EH (cell line): ENCODE results near the gene KIAA1217.
A peak's percentile ranks its signal among the peaks of the same experiment; 100 is the strongest.
"Not testable (repeated sequence)": the region's sequence is repeated elsewhere in the genome, so short reads cannot be mapped to it uniquely, and the experiment has no call there.

Experiments
- DNase-seq: peaks from one replicate; pipeline ENCODE4 v3.0.0-alpha.2; 2015; ENCODE audit warnings: low read depth

The KIAA1217 gene

DNA sequence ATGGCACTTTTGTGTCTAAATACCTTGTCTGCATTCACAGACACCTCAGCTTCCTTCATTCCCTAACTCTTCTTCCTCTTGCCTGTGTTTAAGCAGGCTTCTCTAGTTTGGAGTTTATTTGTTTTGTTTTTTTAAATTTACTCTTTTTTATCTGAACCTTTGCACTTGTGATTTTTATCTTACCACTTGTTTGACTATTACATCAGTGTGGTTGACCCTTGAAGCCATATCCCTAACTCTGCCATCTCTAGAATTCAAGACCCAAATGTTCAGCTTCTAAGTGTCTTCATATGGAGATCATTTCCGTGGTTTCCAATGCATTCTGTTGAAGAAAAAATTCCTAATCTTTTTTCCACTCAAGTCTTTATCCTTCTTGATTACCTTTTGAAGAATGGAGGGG is 233.3 kb downstream of the KIAA1217 start:
- peak; percentile 45 for DNase-seq

DNA sequence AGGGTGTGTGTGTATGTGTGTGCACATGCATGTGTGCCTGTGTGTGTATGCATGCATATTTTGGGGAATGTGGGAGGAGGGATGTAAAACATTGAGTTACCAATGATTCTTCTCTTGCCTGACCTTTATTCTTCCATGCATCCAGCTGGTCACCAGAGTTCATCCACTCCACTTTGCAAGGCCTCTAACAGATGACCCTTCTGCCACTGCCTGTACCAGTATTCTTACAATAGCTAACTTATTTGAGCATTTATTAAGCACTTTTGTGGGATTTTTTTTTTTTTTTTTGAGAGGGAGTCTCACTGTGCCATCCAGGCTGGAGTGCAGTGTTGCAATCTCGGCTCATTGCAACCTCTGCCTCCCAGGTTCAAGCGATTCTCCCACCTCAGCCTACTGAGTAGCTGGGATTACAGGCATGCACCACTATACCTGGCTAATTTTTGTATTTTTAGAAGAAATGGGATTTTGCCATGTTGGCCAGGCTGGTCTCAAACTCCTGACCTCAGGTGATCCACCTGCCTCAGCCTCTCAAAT is 233.8 kb downstream of the KIAA1217 start:
- not testable (repeated sequence) for DNase-seq

DNA sequence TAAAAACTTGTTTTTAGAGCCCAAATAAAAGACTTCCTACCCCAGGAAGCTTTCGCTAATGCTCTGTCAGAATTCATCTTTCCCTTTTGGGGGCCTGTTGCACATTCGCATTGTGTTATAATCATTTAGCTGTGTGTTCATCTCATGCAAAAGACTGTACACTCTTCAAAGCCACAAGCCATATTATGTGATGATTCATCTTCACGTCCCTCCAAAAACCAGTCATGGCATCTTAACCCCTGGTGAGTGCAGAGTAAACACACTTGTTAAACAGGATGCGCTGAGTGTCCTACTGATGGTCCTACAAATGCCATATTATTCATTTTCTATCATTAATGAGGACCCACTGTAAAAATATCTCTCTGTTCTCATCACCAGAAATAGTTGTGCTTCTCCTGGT is 235.4 kb downstream of the KIAA1217 start:
- peak; percentile 98 for DNase-seq

DNA sequence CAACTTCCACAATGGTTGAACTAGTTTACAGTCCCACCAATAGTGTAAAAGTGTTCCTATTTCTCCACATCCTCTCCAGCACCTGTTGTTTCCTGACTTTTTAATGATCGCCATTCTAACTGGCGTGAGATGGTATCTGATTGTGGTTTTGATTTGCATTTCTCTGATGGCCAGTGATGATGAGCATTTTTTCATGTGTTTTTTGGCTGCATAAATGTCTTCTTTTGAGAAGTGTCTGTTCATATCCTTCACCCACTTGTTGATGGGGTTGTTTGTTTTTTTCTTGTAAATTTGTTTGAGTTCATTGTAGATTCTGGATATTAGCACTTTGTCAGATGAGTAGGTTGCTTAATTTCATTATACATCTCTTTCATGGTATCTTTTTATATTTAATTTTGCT is 237.0 kb downstream of the KIAA1217 start:
- DNase-seq = not testable (repeated sequence)

DNA sequence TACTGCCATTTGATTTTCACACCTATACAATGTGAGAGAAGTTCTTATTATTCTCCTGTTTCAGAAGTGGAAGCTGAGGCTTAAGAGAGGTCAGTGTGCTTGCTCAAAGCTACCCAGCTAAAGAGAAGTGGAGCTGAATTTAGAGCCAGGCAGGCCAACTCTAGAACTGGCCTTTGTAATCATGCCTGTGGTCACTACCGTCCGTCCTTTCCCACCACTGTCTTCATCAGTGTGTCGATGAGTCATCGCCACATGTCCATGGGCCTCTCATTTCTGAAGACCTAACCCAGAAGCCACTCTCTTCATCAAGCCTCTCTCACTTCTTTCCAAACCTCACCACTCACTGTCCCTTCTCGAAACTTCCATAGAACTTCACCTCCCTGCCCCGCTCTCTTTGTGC is 237.8 kb downstream of the KIAA1217 start:
- DNase-seq = peak; percentile 99

DNA sequence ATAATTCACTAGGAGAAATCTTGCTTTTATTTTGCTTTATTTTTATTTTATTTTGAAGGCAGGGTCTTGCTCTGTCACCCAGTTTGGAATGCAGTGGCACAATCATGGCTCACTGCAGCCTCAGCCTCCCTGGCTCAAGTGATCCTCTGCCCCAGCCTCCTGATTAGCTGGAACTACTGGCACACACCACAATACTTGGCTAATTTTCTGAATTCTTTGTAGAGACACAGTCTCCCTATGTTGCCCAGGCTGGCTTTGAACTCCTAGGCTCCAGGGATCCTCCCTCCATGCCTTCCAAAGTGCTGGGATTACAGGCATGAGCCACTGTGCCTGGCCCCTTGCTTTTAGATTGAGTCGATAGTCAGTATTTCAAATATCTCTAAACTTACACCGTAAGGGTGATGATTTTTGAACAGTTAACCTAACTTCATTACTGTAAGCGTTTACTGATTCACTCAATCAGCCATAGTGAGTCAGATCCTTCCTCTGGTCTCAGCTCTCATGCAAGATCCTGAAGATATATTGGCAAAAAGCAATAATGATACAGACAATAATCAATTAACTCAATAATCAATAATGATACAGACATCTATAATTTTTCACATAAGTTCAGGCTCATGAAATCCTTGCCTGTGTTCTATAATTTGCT is 239.5 kb downstream of the KIAA1217 start:
- peak; percentile 67 for DNase-seq

DNA sequence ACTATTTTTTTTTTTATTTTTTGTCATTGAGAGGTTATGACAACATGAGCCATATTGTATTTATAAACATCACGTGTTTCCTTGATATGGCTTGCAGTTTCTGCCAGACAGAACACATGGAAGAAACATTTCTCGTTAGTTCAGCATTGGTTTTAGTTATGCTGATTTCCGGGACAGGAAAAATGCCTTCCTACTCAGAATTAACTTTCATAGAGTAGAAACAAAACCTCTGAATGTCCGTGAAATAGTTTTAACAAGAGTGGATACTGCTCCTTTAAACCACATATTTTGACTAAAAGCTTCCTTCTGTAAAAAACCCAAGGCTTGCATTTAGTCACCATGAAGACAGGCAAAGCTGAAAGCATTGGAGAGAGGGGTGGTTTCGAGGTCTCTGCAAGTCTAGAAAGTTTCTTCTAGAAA is 240.4 kb downstream of the KIAA1217 start:
- peak; percentile 69 for DNase-seq

DNA sequence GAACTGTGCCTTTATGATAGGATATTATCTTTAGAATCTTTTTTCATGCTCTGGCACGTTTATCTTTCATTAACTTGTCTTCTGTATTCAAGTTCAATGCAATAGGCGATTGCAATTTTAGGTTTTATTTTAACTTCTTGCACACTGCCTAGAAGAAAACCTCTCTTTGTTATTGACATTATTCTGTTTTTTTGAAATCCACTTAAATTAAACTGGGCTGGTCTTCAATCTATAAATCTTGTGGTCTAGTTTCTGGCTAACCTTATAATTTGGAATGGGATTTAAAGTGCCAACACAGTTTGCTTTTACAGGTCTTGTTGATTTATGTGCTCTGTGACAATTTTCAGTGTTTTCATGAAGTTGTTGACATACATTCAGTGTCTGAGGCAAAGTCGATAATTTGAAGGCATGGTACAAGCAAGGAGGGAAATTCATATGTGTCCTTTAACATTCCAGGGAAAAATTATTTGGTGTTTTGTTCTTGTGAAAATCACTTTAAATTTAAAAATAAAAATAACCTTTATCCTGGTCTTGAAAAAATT is 240.9 kb downstream of the KIAA1217 start:
- no peak for DNase-seq

DNA sequence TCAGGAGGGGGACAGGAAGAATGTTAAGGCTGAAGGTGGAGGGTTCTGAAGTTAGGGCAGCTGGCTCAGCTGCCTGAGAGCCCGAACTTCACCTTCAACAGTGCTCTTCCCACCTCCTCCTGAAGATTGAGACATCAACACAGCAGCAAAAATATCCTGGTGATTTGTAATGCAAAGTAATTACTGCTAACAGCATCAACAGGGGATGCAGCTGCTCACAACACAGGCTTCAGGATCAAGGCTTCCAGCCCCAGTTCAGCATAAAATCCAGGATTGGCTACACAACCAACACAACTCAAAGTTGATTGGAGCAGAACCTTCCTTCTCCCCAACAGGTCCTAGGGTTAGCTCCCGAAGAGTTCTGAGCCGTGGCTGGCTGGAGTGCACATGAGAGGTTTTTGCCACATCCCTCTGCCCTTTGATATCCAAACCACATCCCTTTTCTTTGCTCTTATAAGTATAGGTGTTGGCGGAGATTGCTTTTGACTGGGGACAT is 242.4 kb downstream of the KIAA1217 start:
- no peak for DNase-seq

DNA sequence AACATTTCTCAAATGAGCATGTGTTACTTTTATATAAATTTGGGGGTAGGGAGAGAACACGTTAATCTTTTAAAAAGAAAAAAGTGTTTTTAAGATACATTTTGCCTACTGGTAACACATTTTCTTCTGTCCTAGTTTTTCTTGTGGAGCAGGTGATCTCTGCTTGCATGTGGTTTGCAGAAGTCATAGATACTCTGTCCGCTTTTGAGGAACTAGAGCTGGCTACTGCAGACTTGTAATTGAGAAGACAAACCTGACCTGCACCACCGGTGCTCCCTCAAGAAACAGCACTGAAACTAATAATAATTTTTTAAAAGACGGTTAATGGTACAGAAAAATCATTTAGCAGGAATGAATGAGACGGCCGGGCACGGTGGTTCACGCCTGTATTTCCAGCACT is 243.1 kb downstream of the KIAA1217 start:
- no peak for DNase-seq

DNA sequence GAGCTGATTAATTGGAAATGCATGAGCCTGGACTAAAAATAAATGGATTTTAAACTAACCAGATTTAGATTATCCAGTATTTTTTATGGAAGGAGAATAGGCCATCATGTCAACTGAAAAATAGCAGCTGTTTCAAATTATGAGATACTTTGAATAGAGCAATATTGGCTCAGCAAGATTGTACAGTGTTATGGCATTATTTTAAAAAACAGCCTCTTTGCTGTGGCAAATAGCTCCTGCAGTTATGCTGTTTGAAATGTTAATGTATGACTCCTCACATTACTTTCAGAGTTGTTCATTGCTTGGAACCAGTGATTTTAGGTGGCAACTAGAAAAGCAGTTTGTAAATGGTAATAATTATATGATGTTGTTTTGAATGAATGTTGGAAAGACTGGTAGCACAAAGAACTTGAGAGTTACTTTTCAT is 244.5 kb downstream of the KIAA1217 start:
- DNase-seq = peak; percentile 67

DNA sequence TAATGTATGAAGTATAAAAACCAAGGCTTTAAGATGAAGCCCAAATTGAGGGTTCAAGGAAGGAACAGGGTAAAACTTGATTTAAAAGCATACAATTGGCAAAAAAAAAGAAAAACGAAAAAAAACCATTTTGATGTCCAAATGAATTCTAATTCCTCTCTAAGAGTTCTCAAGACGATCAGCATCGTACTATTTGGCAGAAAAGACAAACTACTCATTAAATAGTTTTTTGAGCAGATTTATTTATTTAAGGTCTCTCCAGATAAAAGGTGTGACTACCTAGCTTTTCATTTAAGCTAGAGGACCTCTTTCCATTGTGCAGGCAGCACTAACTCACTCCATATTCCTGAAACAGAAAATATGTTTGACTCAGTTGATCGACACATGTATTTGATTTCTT is 245.0 kb downstream of the KIAA1217 start:
- no peak for DNase-seq

DNA sequence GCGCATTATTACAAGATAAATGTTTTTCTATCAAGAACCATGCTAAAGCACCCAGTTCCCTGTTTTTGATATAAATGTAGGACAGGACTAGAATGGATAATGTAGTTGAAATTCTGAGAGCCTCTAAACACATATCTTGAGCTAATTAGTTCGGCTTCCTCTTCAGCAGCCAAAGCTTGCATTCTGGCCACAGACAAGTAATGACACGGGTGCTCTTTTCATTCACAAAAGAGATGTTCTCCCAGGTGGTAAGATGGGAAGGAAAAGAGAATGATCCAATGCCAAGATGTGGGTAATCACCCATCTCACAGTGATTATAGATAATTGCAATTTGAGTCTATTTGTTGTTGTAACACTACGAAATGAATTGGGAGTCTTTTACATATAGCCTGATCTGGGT is 246.5 kb downstream of the KIAA1217 start:
- DNase-seq = no peak

DNA sequence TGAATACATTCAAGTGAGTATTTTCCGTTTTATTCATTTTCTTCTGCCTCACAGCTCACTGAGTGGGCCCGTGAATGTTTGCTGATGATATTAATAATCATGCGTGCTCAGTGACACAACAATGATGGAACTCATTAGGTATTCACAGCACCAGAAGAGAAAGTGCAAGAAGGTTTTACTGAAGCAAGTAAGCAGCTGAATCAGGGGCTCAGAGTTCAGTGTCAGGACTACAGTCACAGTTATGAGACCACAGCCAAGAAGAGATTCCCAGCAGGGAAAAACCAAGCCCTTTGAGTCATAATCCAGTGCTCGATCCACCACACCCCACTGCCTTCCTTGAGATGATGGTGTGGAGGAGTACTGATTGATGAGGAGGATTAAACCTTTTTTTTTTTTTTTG is 247.4 kb downstream of the KIAA1217 start:
- DNase-seq = peak; percentile 93

DNA sequence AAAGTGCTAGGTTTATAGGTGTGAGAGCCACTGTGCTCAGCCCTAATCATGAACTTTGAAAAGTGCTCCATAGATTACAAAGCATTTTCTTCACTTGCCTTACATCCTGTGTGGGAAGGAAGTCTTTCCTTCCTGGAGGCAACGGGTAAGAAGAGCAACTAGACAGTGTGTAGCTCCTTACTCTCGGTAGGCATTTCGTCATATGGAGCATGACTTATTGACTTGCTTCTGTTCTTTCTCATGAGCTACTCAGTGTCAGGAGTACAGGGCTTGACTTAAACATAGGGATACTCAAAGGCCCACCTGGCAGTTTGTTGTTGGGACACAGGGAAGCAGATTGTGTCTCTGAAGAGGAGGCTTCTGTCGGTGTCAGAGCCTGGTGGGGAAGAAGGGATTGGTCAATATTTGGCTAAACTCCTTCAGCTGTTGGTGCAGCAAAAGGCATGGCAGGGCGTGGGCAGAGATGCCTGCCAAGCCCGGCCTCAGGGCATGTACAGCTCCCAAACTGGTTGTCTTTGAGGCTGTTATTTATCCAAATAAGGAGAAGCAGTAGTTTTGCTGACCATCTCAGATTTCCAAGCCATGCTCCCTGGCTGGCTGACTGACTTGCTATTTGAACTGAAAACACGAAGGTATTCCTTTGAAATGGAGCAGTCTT is 248.9 kb downstream of the KIAA1217 start:
- DNase-seq = peak; percentile 60

DNA sequence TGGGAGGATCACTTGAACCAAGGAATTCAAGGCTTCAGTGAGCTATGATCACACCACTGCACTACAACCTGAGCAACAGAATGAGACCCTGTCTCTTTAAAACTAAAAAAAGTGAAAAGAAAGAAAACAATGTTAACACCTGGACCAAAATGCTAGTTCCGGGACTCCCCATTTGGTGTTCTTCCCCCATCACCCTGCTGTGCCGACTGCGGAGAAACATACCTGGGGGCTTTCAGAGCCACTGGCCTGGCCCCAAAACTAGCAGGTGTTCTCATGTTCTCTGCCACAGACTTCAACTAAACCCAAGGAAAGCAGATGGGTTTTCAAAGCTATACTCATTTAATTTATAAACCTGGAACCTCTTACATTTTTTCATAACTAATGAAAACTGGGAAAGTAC is 250.9 kb downstream of the KIAA1217 start:
- no peak for DNase-seq

DNA sequence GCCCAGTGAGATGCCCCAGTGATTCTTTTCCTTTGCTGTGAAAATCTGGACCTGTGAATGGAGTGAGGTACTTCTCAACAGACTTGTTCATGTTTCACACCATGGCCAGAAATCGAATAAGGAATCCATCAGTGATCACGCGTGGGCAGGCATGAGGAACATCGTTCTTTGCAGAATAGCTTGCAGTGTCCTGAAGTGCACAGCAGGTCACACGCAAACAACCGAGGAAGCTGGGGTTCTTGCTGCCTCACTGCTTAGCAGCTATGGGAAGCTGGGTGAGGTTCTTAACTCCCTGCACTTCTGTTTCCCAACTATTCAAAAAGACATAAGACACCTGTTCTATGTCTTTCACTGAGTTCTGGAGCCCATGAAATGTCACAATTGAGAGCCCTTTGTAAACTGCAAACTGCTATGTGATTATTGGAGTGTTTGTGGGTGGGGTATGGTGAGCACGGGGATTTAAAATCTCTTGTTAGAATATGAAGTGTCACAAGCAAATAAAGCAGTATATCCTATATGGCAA is 253.4 kb downstream of the KIAA1217 start:
- no peak for DNase-seq

DNA sequence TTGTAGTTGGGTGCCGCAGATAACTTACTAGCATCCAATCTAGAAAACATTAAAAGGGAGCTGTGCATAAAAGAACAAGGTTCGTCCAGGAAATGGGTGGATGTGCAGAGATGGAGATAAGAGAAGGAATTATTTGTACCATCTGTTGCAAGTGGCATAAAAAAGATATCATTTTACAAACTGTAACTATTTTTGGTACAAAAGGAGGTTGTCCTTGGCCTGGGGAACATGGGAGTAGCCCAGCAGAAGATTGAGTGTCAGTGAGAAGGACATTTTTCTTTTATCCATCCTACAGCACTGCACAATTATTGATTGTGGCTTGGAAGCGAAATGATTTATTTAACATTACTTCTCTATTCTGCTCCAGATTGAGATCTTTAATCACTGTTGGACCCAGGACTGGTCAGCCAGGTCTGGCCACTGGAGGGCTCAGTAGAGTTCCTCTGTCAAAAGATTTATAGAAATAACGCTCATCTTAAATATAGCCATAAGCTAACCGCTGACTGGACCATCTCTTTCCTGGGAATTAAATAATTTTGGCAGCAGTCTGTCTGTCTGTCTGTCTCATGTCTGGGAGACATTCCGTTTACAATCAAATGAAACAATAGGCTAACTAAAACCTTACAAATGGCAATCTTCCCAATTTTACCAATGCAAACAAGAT is 254.1 kb downstream of the KIAA1217 start:
- DNase-seq = no peak

DNA sequence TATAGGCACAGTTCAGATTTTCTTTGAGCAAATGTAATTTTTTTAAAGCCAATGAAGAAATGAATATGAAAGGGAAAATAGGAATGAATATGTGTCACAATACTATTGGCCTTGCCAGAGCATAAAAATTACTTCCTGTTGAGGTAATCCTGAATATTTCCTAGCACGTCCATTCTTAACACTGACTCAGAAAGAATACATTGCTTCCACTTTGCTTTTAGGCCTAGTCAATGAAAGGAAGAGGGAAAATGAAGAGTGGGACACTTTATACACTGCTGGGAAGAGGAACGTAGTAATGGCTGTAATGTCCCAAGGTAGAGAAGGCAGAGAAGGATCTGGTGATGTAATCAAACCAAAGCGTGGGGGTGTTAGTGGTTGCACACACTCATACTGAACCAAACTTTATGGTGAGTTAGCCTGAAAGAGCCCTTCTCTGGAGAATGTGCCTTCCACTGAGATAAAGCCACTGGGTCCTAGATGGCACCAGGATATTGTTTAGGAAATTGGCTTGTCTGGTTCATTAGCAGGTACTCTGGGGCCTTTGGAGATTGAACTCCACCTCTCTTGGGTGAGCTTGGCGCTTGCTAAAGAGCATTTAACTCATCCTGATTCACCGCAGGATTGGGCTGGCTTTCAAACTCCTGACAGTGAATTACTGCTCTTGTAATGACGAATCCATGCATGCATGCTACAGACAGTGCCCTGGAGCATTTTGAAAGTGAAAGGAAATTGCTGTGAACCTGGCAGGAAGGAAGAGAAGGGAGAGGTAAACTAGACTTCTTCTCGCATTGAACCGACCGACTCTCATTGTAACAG is 254.9 kb downstream of the KIAA1217 start:
- DNase-seq = peak; percentile 93

DNA sequence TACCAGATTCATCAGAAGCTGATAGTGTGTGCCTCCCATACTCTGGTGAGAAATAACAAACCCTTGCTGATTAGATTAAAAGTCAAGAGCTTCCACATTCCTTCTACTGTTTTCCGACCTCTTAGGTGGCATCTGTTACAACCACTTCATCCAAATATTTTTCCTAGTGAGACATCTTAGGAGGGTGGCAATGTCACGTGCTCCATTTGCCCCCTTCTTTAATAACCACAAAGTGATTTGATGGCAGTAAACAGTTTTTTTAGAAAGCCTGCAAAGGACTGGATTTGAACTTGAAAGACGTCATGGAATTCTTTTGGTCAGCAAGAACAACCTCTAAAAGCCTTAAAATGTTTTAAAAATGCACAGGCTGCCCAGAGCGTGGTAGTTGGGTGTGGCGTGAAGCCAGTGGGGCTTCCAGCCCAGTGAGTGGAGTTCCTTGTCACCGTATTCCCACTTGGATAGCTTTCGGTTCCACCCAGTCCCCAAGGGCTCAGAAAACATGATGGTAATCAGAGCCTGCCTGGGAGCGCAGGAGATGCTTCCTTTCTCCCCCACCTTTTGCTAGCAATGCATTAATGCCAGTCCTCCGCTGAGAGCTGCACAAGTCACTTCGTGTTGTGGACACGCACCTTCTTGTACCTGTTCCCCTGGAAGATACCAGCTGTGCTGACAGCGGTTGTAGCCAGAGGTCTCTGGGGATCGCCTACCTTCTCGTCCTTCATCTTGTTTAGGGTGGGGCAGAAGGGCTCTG is 256.4 kb downstream of the KIAA1217 start:
- peak; percentile 98 for DNase-seq
